ENCODE data around the gene SRC.

- TF ChIP-seq GATA2 (IDR thresholded peaks at IDR 0.05; ENCODE audit: low read depth, low read length) (no peak), GATA3 (IDR thresholded peaks at IDR 0.05; ENCODE audit: low read depth, low read length) (no peak)
Observed at GRCh38 chr20:37385176-37385575, 39.2 kb downstream of the SRC start.

All from SH-SY5Y (cell line).